ENCODE data around the gene RAD51B.

Gene RAD51B

GRCh38 chr14:68442828-68443629 is 623.5 kb downstream of the RAD51B start:
- H3K4me3 ChIP-seq (ENCODE audit: low read depth, low read length): no peak overlapping the region
- TF ChIP-seq CTCF (IDR thresholded peaks at IDR 0.05; ENCODE audit: low read depth, low read length): no peak

GRCh38 chr14:68444449-68445168 is 625.0 kb downstream of the RAD51B start:
- H3K4me3 ChIP-seq (ENCODE audit: low read depth, low read length): no peak overlapping the region
- no peak for TF ChIP-seq CTCF (IDR thresholded peaks at IDR 0.05; ENCODE audit: low read depth, low read length)

- no peak overlapping the region for H3K4me3 ChIP-seq (ENCODE audit: low read depth, low read length)
- no peak for TF ChIP-seq CTCF (IDR thresholded peaks at IDR 0.05; ENCODE audit: low read depth, low read length)
These were observed 626.9 kb downstream of the RAD51B start for GRCh38 chr14:68446243-68447040.

- no peak for TF ChIP-seq CTCF (IDR thresholded peaks at IDR 0.05; ENCODE audit: low read depth, low read length)
- H3K4me3 ChIP-seq (ENCODE audit: low read depth, low read length): no peak overlapping the region
These were observed 628.1 kb downstream of the RAD51B start for GRCh38 chr14:68447581-68448251.

- no peak overlapping the region for H3K4me3 ChIP-seq (ENCODE audit: low read depth, low read length)
- TF ChIP-seq CTCF (IDR thresholded peaks at IDR 0.05; ENCODE audit: low read depth, low read length): no peak
These were observed 628.8 kb downstream of the RAD51B start for GRCh38 chr14:68448252-68448902.

- no peak for TF ChIP-seq CTCF (IDR thresholded peaks at IDR 0.05; ENCODE audit: low read depth, low read length)
These were observed 630.1 kb downstream of the RAD51B start for GRCh38 chr14:68449561-68450181.

More at GRCh38 chr14:68449561-68450181, 630.1 kb downstream of the RAD51B start:
- H3K4me3 ChIP-seq (ENCODE audit: low read depth, low read length): no peak overlapping the region
